ENCODE results near the gene GH1. TPM values are rescaled to one million over a fixed set of nuclear protein-coding genes. Genes with fewer than 3 reads are reported as not detected.
"Not testable (repeated sequence)": the region's sequence is repeated elsewhere in the genome, so short reads cannot be mapped to it uniquely, and the experiment has no call there.

Gene GH1
- total and polyA plus RNA-seq, 2 of the 13 experiments (the other 11 are each of a cell fraction or from before 2014, with no cell fraction given), result not detected

GRCh38 chr17:63910096-63910495 lies 8.5 kb downstream of the GH1 start:
- Histone ChIP-seq H3K4me1 (ENCODE audit: insufficient read depth, low read length) (peaks cover 10% of the 10 kb centered on the region), H2AFZ (ENCODE audit: low read length) (no peak overlapping the region), H3K4me2 (ENCODE audit: low read depth, low read length) (no peak overlapping the region), H3K79me2 (ENCODE audit: insufficient read depth, low read length) (no peaks in the 10 kb centered on the region), H3K9ac (ENCODE audit: insufficient read depth, low read depth, low read length) (no peak overlapping the region), H3K4me3 (replicated peaks in 1 of 3; ENCODE audit: insufficient read depth in 1 of 3, low read depth in 2 of 3, low read length in 3 of 3) (no peak overlapping the region), H3K27me3 (ENCODE audit: control insufficient read depth in 1 of 2, insufficient read depth in 2 of 2, low read length in 2 of 2) (peaks cover 4 to 40% of the 10 kb centered on the region in 2 experiments; a peak in 4 of 5 replicates), H3K27ac (ENCODE audit: extremely low read length, insufficient read depth, low read length) (no peak overlapping the region), H3K36me3 (replicated peaks in 1 of 2; ENCODE audit: control insufficient read depth in 1 of 2, insufficient read depth in 2 of 2, low read length in 2 of 2) (no peaks in the 10 kb centered on the region), H4K20me1 (ENCODE audit: insufficient read depth, low read length) (no peaks in the 10 kb centered on the region), H3K9me3 (ENCODE audit: low read length) (no peaks in the 10 kb centered on the region)
- intact Hi-C loops (cut with micrococcal nuclease; ENCODE audit: unreplicated experiment) (loop anchor here (10.0 kb wide), 1 partner anchor 225 kb away; the partner anchor contains the start of gene ERN1), in situ Hi-C loops (cut with HindIII; ENCODE audit: extremely low pct_ligation_motif_present, low pct_unique_long_range_greater_than_20kb) (loop anchor here (5.0 kb wide), 1 partner anchor 37 kb away; no protein-coding TSS in a partner anchor)
- WGBS (ENCODE audit: low lambda C conversion rate), result 25% methylated on average over 9 of the region's 14 CpGs
- TF ChIP-seq ZSCAN31 (CRISPR knock-in tag; IDR thresholded peaks at IDR 0.05; ENCODE audit: low read depth) (no peak), ZNF484 (CRISPR knock-in tag; IDR thresholded peaks at IDR 0.05; ENCODE audit: borderline replicate concordance, low read depth) (no peak), ZBTB43 (CRISPR knock-in tag; conservative IDR thresholded peaks at IDR 0.05) (no peak), ZNF496 (CRISPR knock-in tag; IDR thresholded peaks at IDR 0.05; ENCODE audit: insufficient replicate concordance) (no peak), CBX2 (IDR thresholded peaks at IDR 0.05; ENCODE audit: low read depth, low read length) (no peak), CBX2 (CRISPR knock-in tag; IDR thresholded peaks at IDR 0.05; ENCODE audit: low read depth) (no peak), MTA3 (CRISPR knock-in tag; IDR thresholded peaks at IDR 0.05) (no peak), ATF6 (CRISPR knock-in tag; conservative IDR thresholded peaks at IDR 0.05) (no peak)
- TF ChIP-seq, protein P1, sequence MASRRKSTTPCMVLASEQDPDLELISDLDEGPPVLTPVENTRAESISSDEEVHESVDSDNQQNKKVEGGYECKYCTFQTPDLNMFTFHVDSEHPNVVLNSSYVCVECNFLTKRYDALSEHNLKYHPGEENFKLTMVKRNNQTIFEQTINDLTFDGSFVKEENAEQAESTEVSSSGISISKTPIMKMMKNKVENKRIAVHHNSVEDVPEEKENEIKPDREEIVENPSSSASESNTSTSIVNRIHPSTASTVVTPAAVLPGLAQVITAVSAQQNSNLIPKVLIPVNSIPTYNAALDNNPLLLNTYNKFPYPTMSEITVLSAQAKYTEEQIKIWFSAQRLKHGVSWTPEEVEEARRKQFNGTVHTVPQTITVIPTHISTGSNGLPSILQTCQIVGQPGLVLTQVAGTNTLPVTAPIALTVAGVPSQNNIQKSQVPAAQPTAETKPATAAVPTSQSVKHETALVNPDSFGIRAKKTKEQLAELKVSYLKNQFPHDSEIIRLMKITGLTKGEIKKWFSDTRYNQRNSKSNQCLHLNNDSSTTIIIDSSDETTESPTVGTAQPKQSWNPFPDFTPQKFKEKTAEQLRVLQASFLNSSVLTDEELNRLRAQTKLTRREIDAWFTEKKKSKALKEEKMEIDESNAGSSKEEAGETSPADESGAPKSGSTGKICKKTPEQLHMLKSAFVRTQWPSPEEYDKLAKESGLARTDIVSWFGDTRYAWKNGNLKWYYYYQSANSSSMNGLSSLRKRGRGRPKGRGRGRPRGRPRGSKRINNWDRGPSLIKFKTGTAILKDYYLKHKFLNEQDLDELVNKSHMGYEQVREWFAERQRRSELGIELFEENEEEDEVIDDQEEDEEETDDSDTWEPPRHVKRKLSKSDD (CRISPR knock-in tag; IDR thresholded peaks at IDR 0.05; ENCODE audit: low read depth), result no peak
- ChIA-PET CTCF (ENCODE audit: low intra/inter-chr PET ratio, low total read pairs) (interaction anchor here (1.9 kb wide), 1 partner anchor 41 kb away, joined by 6 read pairs; no protein-coding TSS in a partner anchor), POLR2A (no interaction called here)
- DNase-seq (ENCODE audit: low spot score), result no peak
- no peak for ATAC-seq
- FAIRE-seq, result no peak
- no TSS peak for BruUV-seq (replicated peaks)

- intact Hi-C loops (cut with micrococcal nuclease; ENCODE audit: unreplicated experiment); H3K27ac ChIP-seq (ENCODE audit: extremely low read length, insufficient read depth, low read length); CTCF ChIA-PET (ENCODE audit: low intra/inter-chr PET ratio, low total read pairs); BruUV-seq (replicated peaks); ATAC-seq; H4K20me1 ChIP-seq (ENCODE audit: insufficient read depth, low read length); H3K79me2 ChIP-seq (ENCODE audit: insufficient read depth, low read length); H3K9ac ChIP-seq (ENCODE audit: insufficient read depth, low read depth, low read length); H3K4me3 ChIP-seq (replicated peaks in 1 of 3; ENCODE audit: insufficient read depth in 1 of 3, low read depth in 2 of 3, low read length in 3 of 3); H2AFZ ChIP-seq (ENCODE audit: low read length); DNase-seq (ENCODE audit: low spot score); H3K36me3 ChIP-seq (replicated peaks in 1 of 2; ENCODE audit: control insufficient read depth in 1 of 2, insufficient read depth in 2 of 2, low read length in 2 of 2); POLR2A ChIA-PET; in situ Hi-C loops (cut with HindIII; ENCODE audit: extremely low pct_ligation_motif_present, low pct_unique_long_range_greater_than_20kb); H3K4me1 ChIP-seq (ENCODE audit: insufficient read depth, low read length); FAIRE-seq; H3K4me2 ChIP-seq (ENCODE audit: low read depth, low read length); H3K9me3 ChIP-seq (ENCODE audit: low read length): not testable (repeated sequence)
- WGBS (ENCODE audit: low lambda C conversion rate), result 19% methylated on average over 5 of the region's 10 CpGs
- H3K27me3 ChIP-seq (ENCODE audit: control insufficient read depth in 1 of 2, insufficient read depth in 2 of 2, low read length in 2 of 2), result peaks cover 4 to 38% of the 10 kb centered on the region in 2 experiments; a peak in 4 of 5 replicates
These were observed 9.1 kb downstream of the GH1 start for GRCh38 chr17:63909586-63909985.

All from HepG2 (cell line).